ENCODE results near the gene MYOT. TPM values are rescaled to one million over a fixed set of nuclear protein-coding genes. Genes with fewer than 3 reads are reported as not detected.
A peak's percentile ranks its signal among the peaks of the same experiment; 100 is the strongest.

The MYOT gene
- under 1 TPM in 4 of 6 donors, not detected in 2; 0.17 to 0.36 (median 0.21) TPM for polyA plus RNA-seq (ENCODE audit: low read depth in 6 of 6)

GRCh38 chr5:137867664-137868063 lies at the start of gene MYOT:
Gene MYOT (plus strand): TSS chr5:137867860. CDS start chr5:137870652, 2,792 bp downstream.
- Mint-ChIP-seq H3K36me3 (no peaks in the 10 kb centered on the region), H3K27me3 (no peaks in the 10 kb centered on the region), H3K9me3 (no peaks in the 10 kb centered on the region), H3K27ac (peak within 1 kb of the TSS in 1 of 6 donors; percentile 44), H3K4me1 (peaks cover 5 to 22% (median 8%) of the 10 kb centered on the region in 3 donors), H3K4me3 (no peak within 1 kb of the TSS)
- ATAC-seq (ENCODE audit: low read depth in 2 of 2): no peak
- no peak for DNase-seq

- DNase-seq (no peak), ATAC-seq (ENCODE audit: low read depth in 2 of 2) (no peak)
- Mint-ChIP-seq H3K4me1 (no peaks in the 10 kb centered on the region), H3K36me3 (peaks cover 0 to 10% of the 10 kb centered on the region in 2 donors), H3K27me3 (peaks cover 0 to 4% (median 0%) of the 10 kb centered on the region in 3 donors), H3K9me3 (no peaks in the 10 kb centered on the region), H3K4me3 (no peak overlapping the region), H3K27ac (no peak overlapping the region)
Measured at GRCh38 chr5:137819766-137820165, 47.9 kb upstream of the MYOT start.

- no peak for ATAC-seq (ENCODE audit: low read depth in 2 of 2)
- H3K27ac Mint-ChIP-seq: no peak overlapping the region
- H3K27me3 Mint-ChIP-seq: peaks cover 0 to 4% (median 0%) of the 10 kb centered on the region in 3 donors
- no peak for DNase-seq
- no peaks in the 10 kb centered on the region for H3K4me1 Mint-ChIP-seq
- peaks cover 14% of the 10 kb centered on the region in 2 donors for H3K36me3 Mint-ChIP-seq
- H3K4me3 Mint-ChIP-seq: no peak overlapping the region
- H3K9me3 Mint-ChIP-seq: peaks cover 6 to 13% (median 11%) of the 10 kb centered on the region in 7 donors
Measured at GRCh38 chr5:137822158-137822764, 45.4 kb upstream of the MYOT start.

- Mint-ChIP-seq H3K4me3 (no peak overlapping the region), H3K9me3 (peaks cover 6 to 13% (median 11%) of the 10 kb centered on the region in 7 donors), H3K4me1 (no peaks in the 10 kb centered on the region), H3K36me3 (peaks cover 14% of the 10 kb centered on the region in 2 donors), H3K27ac (no peak overlapping the region), H3K27me3 (peaks cover 0 to 4% (median 0%) of the 10 kb centered on the region in 3 donors)
- ATAC-seq (ENCODE audit: low read depth in 2 of 2) (no peak), DNase-seq (no peak)
Measured at GRCh38 chr5:137822984-137823383, 44.7 kb upstream of the MYOT start.

- Mint-ChIP-seq H3K4me1 (no peaks in the 10 kb centered on the region), H3K36me3 (peaks cover 14% of the 10 kb centered on the region in 2 donors), H3K27ac (peak overlapping the region in 1 of 6 donors; percentile 8), H3K27me3 (no peaks in the 10 kb centered on the region), H3K4me3 (no peak overlapping the region), H3K9me3 (peaks cover 6 to 13% (median 11%) of the 10 kb centered on the region in 7 donors)
- no peak for DNase-seq
- ATAC-seq (ENCODE audit: low read depth in 2 of 2): no peak
Measured at GRCh38 chr5:137825165-137825564, 42.5 kb upstream of the MYOT start.

GRCh38 chr5:137826067-137826466 lies 41.6 kb upstream of the MYOT start:
- ATAC-seq (ENCODE audit: low read depth in 2 of 2) (no peak), DNase-seq (no peak)
- Mint-ChIP-seq H3K27me3 (no peaks in the 10 kb centered on the region), H3K4me1 (no peaks in the 10 kb centered on the region), H3K4me3 (no peak overlapping the region), H3K36me3 (peaks cover 14% of the 10 kb centered on the region in 2 donors), H3K9me3 (peaks cover 6 to 13% (median 11%) of the 10 kb centered on the region in 7 donors), H3K27ac (peak overlapping the region in 1 of 6 donors; percentile 51)

GRCh38 chr5:137828180-137828579 lies 39.5 kb upstream of the MYOT start:
- Mint-ChIP-seq H3K36me3 (peaks cover 11 to 14% of the 10 kb centered on the region in 2 donors), H3K9me3 (peaks cover 6 to 13% (median 11%) of the 10 kb centered on the region in 7 donors), H3K27me3 (no peaks in the 10 kb centered on the region), H3K4me3 (no peak overlapping the region), H3K4me1 (no peaks in the 10 kb centered on the region), H3K27ac (no peak overlapping the region)
- ATAC-seq (ENCODE audit: low read depth in 2 of 2) (no peak), DNase-seq (no peak)

GRCh38 chr5:137828664-137829063 lies 39.0 kb upstream of the MYOT start:
- DNase-seq (no peak), ATAC-seq (ENCODE audit: low read depth in 2 of 2) (no peak)
- H3K27ac Mint-ChIP-seq: peak overlapping the region in 1 of 6 donors; percentile 36
- H3K36me3 Mint-ChIP-seq: peaks cover 9 to 14% of the 10 kb centered on the region in 2 donors
- H3K4me3 Mint-ChIP-seq: no peak overlapping the region
- peaks cover 6 to 13% (median 11%) of the 10 kb centered on the region in 7 donors for H3K9me3 Mint-ChIP-seq
- no peaks in the 10 kb centered on the region for H3K4me1 Mint-ChIP-seq
- no peaks in the 10 kb centered on the region for H3K27me3 Mint-ChIP-seq

- no peak for DNase-seq
- Mint-ChIP-seq H3K36me3 (peaks cover 5 to 14% of the 10 kb centered on the region in 2 donors), H3K9me3 (peaks cover under 1 to 5% (median 4%) of the 10 kb centered on the region in 7 donors), H3K27ac (no peak overlapping the region), H3K27me3 (no peaks in the 10 kb centered on the region), H3K4me1 (no peaks in the 10 kb centered on the region), H3K4me3 (no peak overlapping the region)
- no peak for ATAC-seq (ENCODE audit: low read depth in 2 of 2)
Measured at GRCh38 chr5:137831105-137831504, 36.6 kb upstream of the MYOT start.

- peaks cover 0 to under 1% (median 0%) of the 10 kb centered on the region in 7 donors for H3K9me3 Mint-ChIP-seq
- no peaks in the 10 kb centered on the region for H3K4me1 Mint-ChIP-seq
- H3K4me3 Mint-ChIP-seq: no peak overlapping the region
- ATAC-seq (ENCODE audit: low read depth in 2 of 2) (no peak), DNase-seq (no peak)
- no peaks in the 10 kb centered on the region for H3K27me3 Mint-ChIP-seq
- H3K27ac Mint-ChIP-seq: no peak overlapping the region
- peaks cover under 1 to 9% of the 10 kb centered on the region in 2 donors for H3K36me3 Mint-ChIP-seq
Measured at GRCh38 chr5:137831526-137831925, 36.1 kb upstream of the MYOT start.

GRCh38 chr5:137832416-137832815 lies 35.2 kb upstream of the MYOT start:
- Mint-ChIP-seq H3K36me3 (peaks cover 0 to 9% of the 10 kb centered on the region in 2 donors), H3K27ac (no peak overlapping the region), H3K9me3 (no peaks in the 10 kb centered on the region)

GRCh38 chr5:137833463-137833862 lies 34.2 kb upstream of the MYOT start:
- no peak for DNase-seq
- H3K9me3 Mint-ChIP-seq: no peaks in the 10 kb centered on the region
- H3K27me3 Mint-ChIP-seq: no peaks in the 10 kb centered on the region
- no peak for ATAC-seq (ENCODE audit: low read depth in 2 of 2)
- H3K4me1 Mint-ChIP-seq: no peaks in the 10 kb centered on the region
- peaks cover 0 to 9% of the 10 kb centered on the region in 2 donors for H3K36me3 Mint-ChIP-seq
- H3K4me3 Mint-ChIP-seq: no peak overlapping the region
- H3K27ac Mint-ChIP-seq: no peak overlapping the region

More at GRCh38 chr5:137832416-137832815, 35.2 kb upstream of the MYOT start:
- ATAC-seq (ENCODE audit: low read depth in 2 of 2) (no peak), DNase-seq (no peak)
- H3K4me3 Mint-ChIP-seq: no peak overlapping the region
- no peaks in the 10 kb centered on the region for H3K4me1 Mint-ChIP-seq
- H3K27me3 Mint-ChIP-seq: no peaks in the 10 kb centered on the region

GRCh38 chr5:137834498-137835049 lies 33.1 kb upstream of the MYOT start:
- no peak for DNase-seq
- Mint-ChIP-seq H3K4me3 (no peak overlapping the region), H3K9me3 (no peaks in the 10 kb centered on the region), H3K27me3 (no peaks in the 10 kb centered on the region), H3K36me3 (peaks cover 0 to 9% of the 10 kb centered on the region in 2 donors), H3K27ac (no peak overlapping the region), H3K4me1 (no peaks in the 10 kb centered on the region)
- no peak for ATAC-seq (ENCODE audit: low read depth in 2 of 2)

- Mint-ChIP-seq H3K36me3 (peaks cover 0 to 9% of the 10 kb centered on the region in 2 donors), H3K27ac (no peak overlapping the region), H3K27me3 (no peaks in the 10 kb centered on the region), H3K4me1 (peaks cover 0 to 3% (median 0%) of the 10 kb centered on the region in 3 donors), H3K4me3 (no peak overlapping the region), H3K9me3 (no peaks in the 10 kb centered on the region)
- ATAC-seq (ENCODE audit: low read depth in 2 of 2): no peak
- DNase-seq: no peak
Measured at GRCh38 chr5:137836298-137836697, 31.4 kb upstream of the MYOT start.

Data from naive B cell (primary cell).